GM19468 (cell line): ENCODE results near the gene GUCY2F.
A peak's percentile ranks its signal among the peaks of the same experiment; 100 is the strongest.

ENCODE experiments used
- ATAC-seq: cut with Tn5 transposase; IDR thresholded peaks from one replicate; pipeline ENCODE4 v1.9.1; 2021; ENCODE audit warnings: mild to moderate bottlenecking, moderate library complexity, moderate number of reproducible peaks; ENCODE audit not compliant: unreplicated experiment; ENCODE audit errors: extremely low read depth

GUCY2F gene

DNA sequence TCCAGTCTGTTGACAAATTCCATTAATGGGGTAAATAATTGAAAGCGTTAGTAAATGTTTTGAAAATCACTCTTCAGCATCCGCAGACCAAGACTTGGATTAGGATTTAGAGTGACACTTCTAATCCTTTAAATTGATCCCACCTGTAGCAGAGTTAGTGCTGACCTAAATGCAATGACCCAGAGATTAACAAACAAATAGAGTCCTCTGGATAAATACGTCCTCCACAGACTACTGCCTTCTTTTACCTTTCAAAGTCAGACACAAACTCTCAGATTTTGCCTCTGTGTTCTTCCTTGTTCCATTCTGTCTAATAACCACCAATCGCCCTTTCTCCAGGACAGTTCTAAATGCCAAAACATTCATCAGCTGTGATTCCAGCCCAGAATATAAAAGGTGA, at the start of gene GUCY2F:
TSS of gene GUCY2F (minus strand) at position 101 of the 400 bp plus-strand sequence. CDS start 6,150 bp downstream, outside the sequence.
- no peak for ATAC-seq

GRCh38 chrX:109519001-109519400, 37.1 kb upstream of the GUCY2F start:
- no peak for ATAC-seq

DNA sequence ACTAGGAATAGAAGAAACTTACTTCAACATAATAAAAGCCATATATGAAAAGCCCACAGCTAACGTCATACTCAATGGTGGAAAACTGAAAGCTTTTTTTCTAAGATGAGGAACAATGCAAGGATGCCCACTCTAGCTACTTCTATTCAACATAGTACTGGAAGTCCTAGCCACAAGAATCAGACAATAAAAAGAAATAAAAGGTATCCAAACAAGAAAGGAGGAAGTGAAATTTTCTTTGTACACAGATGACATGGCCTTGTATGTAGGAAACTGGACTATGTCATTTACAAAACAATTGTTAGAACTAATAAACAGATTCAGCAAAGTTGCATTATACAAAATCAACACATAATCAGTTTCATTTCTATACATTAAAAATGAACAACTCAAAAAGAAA, 29.2 kb upstream of the GUCY2F start:
- no peak for ATAC-seq

DNA sequence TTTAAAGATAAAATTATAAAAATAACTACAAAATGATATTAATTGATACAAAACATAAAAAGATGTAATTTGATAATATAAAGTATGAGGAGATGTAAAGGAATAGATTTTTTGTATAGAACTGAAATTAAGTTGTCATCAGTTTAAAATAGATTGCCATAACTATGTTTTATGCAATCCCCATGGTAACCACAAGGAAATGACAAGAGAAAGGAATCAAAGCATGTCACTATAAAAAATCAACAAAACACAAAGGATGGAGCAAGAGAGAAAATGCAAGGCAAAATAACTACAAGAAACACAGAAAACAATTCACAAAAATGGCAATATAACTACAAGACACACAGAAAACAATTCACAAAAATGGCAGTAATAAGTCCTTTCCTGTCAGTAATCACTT, 27.0 kb upstream of the GUCY2F start:
- ATAC-seq: no peak

DNA sequence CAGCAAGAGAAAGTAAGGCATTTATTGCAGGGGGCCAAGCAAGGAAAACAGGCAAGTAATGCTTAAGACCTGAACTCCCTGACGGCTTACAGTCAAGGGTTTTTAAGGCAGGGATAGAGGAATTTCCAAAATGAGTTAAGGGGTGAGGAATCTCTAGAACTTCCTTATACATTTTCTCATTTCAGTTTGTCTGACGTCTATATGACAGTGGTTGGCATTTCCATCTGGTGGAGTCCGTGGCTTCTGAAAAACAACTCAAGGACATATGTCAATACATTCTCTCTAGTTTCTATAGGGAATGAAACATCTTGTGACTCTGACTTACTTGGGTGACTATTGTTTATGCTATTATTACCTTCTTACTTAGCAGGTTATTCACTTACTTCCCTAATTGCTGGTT, 19.3 kb upstream of the GUCY2F start:
- no peak for ATAC-seq

DNA sequence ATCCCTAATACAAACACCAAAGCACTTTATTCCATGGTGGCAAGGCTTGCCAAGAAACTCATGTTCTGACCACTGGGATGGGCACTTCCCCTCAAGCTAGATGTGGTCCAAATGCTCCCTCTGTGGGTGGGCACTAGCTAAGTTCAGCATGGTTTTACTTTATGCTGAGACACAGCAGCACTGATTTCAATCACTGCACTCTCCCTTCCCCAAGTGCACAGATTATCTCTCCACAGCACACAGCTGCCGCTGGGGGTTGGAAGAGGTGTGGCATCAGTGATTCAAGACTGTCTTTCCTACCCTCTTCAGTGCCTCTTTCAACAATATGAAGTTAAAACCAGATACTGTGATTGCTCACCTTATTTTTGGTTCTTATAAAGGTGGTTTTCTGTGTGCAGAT, 16.5 kb upstream of the GUCY2F start:
- no peak for ATAC-seq

GRCh38 chrX:109489174-109489573, 7.3 kb upstream of the GUCY2F start:
- ATAC-seq: no peak

GRCh38 chrX:109487640-109488039, 5.8 kb upstream of the GUCY2F start:
- no peak for ATAC-seq

DNA sequence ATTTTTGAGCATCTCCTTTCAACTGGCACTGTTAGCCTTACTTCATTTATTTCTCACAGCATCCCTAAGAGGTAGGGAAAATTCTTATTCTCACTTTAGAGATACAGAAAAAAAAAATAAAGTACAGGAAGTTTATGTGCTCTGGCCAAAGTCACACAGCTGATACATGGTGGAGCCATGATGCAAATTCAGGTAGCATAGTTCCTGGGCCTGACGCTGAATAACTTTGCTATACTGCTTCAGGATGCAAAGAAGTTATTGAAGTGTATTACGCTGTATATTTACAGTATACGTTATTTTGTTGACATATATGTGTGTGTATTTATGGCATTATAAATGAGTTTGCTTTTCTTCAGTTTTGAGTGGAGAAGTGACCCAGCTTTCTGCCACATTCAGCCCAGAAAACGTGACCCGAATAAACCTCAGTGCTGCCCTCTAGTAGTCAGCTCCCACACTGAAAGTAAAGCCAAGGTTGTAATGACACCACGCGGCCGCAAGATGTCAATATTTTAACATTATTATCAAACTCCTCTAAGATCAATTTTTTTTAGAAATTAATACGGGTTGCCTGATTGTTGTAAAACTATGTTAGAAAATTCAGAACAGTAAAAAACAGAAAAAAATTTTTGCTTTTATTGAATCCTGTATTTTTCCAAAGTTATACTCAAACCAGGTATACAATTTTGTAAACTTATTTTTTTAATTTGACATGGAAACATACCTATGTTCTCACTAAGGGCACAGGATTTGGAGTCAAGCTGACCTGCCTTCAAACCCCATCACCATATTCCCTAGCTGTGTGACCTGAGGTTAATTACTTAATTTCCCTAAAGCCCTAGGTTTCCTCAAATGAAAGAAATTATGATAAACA, 3.8 kb upstream of the GUCY2F start:
- ATAC-seq: peak; percentile 50

DNA sequence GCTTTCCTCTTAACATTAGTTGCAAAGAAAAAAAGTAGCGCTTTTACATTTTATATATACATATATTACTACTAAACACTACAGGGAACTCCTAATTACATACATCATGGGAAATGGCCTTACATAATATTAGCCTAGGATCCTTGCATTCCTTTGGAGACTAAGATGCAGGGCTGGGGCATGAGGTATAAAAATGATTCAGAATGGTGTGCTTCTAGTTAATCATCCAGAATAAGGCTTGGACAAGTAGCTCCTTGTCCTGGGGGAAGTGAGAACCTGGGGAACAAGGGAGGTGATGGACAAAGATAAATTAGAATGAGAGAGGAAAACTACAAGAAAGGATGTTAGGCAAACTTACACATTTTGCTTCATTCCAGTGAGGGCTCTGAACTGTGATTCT, 3.0 kb upstream of the GUCY2F start:
- ATAC-seq: no peak

GRCh38 chrX:109475174-109475891, 6.6 kb downstream of the GUCY2F start:
- no peak for ATAC-seq

GRCh38 chrX:109472939-109473735, 8.7 kb downstream of the GUCY2F start:
- ATAC-seq: no peak

- no peak for ATAC-seq
Observed at GRCh38 chrX:109464231-109464630, 17.7 kb downstream of the GUCY2F start.

- no peak for ATAC-seq
Observed at GRCh38 chrX:109463784-109464183, 18.1 kb downstream of the GUCY2F start.

GRCh38 chrX:109448282-109448938, 33.5 kb downstream of the GUCY2F start:
- no peak for ATAC-seq

DNA sequence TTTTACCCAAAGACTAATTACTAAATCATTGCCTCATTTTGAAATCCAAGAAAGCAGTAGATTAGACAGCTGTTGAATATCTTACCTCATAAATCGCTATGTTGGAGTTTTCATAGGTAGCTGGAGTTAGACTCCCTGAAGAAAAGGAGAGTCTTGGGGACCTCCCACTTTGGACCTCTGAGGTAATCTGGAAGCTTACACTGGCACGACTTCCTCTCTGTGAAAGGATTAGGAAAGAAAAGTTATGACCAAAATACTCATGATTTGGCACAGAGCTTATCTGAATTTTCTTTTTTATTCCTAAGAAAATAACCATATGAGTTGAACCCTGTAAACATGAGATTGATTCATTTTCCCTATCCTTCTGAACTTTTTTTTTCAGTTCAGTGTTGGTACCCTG, 40.6 kb downstream of the GUCY2F start:
- ATAC-seq: no peak

DNA sequence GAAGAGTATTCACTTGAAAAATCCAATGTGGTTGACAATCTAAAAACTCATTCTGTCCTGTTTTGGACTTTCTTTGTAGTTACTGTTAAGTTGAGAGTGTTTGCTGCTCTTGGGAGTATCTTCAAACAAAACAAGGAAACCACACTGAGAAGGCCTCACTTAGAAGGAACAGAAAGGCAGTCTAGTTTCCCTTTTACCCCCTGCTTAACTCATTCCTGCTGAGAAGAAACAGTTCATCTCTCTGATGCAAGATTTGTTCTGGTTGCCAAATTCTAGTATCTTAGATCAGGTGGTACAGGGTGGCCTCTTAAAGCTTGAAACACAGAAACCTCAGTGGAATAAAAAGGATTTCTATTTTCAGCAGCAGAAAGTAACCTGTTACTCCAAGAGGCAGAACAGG, 41.4 kb downstream of the GUCY2F start:
- ATAC-seq: peak; percentile 49

GRCh38 chrX:109409181-109409580, 72.7 kb downstream of the GUCY2F start:
- no peak for ATAC-seq

GRCh38 chrX:109403922-109404321, 78.0 kb downstream of the GUCY2F start:
- no peak for ATAC-seq

DNA sequence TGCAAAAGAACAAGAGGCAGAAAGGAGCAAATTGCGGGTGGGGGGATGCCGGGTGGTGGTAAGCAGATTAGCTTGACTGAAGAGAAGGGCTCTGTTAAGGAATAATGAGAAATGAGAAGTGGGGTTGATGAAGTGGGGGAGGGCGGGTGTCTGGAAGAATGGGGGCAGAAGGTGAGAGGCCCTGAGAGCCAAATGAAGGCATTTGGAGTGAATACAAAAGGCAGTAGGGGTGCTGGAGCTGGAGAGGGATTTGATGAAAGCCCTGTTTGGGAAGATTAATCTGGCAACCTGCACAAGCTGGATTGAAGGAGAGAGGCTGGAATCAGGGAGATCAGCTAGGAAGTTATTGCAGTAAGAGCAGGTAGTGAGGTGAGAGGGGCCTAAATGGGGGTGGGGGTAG, 82.1 kb downstream of the GUCY2F start:
- no peak for ATAC-seq
